ENCODE results near the gene TUB. TPM values are rescaled to one million over a fixed set of nuclear protein-coding genes. Genes with fewer than 3 reads are reported as not detected.

Gene TUB
- total RNA-seq, 1 donor from 2014 or later, result 12.9 TPM

DNA sequence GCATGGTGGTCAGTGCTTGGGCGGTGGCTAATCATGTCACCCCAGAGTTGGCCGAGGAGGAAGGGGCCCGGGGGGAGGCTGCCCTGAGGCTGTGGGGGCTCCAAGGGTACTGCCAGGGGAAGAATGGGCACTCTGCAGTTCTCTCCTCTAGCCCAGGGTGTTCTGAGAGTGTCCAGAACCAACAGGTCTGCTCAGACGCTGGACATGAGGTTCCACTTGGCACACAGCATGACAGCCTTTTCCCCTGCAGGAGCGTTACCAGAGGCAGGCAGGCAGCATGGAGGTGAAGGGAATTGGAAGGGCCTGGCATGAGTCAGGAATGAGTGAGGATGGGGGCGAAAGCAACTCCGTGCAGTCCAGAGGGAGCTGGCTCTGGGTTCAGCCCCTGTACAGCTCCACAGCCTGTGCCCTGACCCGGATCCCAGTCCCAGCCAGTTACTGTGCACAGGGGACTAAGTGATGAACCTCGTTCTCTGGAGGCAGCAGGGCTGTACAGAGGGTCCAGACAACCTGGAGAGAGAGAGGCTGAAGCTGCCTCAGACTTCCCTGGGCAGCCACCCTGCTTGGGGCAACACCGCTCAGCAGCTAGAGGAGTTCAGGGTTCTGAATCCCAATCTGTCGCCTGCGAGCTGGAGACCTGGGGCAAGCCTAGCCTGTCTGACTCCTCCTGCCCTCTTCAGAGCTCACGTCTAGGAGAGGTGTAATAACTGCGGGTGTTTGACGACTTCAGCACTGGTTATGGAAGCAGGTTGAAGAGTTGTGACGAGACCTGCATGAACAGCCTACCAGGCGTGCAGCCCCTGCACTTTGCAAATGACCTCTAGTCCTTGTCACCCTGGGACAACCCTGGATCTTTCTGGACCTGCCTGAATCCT lies 14.7 kb upstream of the TUB start:
- DNase-seq (ENCODE audit: low spot score) (no peak), ATAC-seq (no peak)
- intact Hi-C loops (cut with DNase I), result no loop called here

DNA sequence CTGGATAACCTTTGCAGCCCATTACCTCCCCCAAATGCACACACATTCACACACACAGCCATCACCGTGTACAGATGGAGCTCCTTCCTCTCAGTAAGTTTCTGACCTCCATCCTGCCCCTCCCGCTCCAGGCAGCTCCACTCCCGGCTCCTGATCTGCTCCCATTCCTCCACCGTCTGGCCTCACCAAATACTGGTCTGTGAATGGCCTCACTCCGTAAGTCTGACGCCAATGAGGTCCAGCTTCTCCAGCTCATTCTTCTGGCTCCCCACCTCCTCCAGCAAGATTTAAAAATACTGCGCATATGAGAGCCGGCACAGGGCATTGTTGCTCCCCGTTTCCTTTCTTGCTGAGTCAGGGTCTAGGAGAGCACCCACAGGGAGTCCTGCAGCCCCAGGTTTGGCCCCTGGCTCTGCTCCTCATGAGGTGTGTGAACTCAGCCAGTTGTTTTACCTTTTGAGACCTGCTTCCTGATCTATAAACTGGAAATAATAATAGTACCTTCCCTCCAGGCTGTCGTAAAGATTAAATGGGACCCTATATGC lies 14.0 kb upstream of the TUB start:
- ATAC-seq (no peak), DNase-seq (ENCODE audit: low spot score) (no peak)
- intact Hi-C loops (cut with DNase I), result no loop called here

DNA sequence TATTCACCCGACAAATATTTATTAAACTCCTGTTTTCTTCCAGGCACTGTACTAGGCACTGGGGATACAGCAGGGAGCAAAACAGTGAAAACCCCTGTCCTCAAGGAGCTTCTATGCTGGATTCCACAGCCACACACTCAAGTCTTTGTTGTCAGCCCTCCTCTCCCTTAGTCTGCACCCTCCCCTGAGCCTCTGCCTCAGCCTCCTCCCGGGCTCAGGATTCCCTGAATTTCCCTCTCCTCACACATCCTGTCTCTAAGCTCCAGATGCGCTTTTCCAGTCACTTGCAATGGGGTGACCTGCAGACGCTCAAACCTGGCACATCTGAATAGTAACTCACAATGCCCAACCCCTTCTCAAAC lies 13.5 kb upstream of the TUB start:
- DNase-seq (ENCODE audit: low spot score), result no peak
- intact Hi-C loops (cut with DNase I), result no loop called here
- ATAC-seq, result no peak

DNA sequence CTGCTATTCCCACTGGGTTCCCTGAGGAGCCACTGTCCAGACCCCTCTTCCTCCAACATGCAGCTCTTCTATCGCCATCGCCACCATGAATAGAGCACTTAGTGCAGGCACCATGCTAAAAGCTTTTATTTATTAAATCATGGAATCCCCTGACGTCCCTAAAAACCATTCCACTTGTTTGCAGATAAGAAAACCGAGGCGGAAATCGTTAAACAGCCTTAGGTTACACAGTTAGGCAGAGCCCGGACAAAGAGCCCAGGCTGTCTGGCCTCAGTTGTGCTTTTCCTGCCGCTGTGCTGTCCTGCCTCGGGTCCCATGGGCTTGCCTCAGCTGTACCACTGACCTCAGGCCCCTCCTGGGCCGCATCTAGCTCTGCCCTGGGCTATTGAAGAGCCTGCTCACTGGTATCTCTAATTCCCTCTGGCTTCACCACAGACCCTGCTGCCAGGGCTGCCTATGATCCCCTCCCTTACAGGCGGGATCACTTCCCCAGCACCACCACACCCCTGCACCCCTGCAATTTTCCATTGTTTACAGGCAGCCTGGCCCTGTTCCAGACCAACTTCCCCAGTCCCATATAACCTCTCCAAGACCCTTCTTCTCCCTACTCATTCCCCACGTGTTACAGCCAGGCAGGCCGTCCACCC lies 13.0 kb upstream of the TUB start:
- intact Hi-C loops (cut with DNase I), result no loop called here
- DNase-seq (ENCODE audit: low spot score) (no peak), ATAC-seq (peak; percentile 25)

DNA sequence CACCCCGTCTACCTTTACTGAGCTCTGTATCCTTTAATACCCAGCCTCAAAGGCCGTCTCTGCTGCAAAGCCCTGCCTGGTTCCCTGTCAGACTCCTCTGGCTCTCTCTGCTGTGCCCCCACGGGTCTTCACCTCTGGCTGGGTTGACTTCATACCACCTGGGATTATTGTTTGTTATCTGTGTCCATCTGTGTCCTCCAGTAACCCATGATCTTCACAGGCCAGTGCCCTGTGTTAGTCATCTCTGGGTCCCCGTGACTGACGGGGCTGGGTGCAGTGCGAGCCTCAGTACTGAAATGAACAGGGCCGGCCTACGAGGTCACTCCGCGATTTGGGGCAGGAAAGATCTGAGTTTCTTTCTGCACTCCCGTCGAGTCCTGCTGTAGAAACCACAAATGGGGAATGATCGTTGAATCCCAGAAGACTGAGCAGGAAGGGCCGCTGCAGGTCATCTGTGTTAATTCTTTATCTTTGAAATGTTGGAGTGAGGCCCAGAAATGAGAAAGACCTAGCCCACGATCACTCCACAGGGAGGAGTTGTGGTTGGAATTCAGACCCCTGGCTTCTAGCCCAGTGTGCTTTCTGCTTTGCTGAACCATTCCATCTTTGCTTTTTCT lies 12.3 kb upstream of the TUB start:
- intact Hi-C loops (cut with DNase I), result no loop called here
- ATAC-seq, result peak; percentile 95
- peak; percentile 79 for DNase-seq (ENCODE audit: low spot score)

DNA sequence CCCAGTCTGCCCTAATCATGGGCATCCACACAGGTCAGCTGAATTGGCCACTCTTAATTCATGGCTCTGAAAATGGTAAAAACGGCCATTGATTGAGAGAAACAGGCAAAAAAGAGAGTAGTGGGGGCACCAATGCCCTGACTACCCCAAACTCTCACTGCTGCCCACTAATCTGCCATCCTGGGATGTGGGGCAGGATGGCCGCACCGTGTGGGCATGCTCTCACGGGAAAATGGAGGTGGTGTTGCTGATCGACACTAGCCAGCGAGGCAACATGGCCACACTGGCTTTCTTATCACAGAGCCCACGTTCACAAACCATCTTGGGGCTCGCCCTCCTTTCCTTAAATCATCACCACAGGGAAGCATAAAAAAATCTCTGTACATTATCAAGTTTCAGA lies 11.2 kb upstream of the TUB start:
- DNase-seq (ENCODE audit: low spot score) (no peak), ATAC-seq (no peak)
- intact Hi-C loops (cut with DNase I), result no loop called here

DNA sequence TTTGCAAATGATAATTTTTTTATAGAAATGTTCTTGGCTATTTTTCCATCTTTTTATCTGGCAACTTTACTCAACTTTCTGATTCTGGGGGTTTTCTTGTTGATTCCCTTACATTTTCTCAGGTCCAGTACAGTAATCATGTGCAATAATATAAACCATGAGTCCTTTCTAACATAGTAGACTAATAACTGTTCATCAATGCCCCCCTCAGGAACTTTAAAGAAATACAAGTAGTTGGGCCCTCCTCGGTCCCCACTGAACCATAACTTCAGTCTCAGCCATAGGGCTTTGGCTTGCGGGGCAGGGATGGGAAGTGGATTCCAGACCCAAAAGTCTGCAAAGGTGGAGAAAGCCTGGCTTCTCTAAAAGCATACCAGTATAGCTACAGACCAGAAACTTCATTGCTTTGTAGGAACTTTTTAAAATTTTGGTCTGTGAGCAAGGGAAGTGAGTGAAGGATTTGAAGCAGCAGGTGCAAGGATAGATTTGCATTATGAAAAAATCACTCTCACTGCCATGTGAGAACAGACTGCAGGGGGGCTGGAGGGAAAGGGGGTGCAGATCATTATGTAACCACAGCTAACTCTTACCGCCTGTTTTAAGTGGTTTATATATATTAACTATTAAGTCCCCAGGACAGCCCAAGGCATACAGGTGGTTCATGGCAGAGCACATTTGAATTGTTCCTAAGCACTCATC lies 10.4 kb upstream of the TUB start:
- DNase-seq (ENCODE audit: low spot score), result no peak
- no peak for ATAC-seq
- intact Hi-C loops (cut with DNase I), result no loop called here

DNA sequence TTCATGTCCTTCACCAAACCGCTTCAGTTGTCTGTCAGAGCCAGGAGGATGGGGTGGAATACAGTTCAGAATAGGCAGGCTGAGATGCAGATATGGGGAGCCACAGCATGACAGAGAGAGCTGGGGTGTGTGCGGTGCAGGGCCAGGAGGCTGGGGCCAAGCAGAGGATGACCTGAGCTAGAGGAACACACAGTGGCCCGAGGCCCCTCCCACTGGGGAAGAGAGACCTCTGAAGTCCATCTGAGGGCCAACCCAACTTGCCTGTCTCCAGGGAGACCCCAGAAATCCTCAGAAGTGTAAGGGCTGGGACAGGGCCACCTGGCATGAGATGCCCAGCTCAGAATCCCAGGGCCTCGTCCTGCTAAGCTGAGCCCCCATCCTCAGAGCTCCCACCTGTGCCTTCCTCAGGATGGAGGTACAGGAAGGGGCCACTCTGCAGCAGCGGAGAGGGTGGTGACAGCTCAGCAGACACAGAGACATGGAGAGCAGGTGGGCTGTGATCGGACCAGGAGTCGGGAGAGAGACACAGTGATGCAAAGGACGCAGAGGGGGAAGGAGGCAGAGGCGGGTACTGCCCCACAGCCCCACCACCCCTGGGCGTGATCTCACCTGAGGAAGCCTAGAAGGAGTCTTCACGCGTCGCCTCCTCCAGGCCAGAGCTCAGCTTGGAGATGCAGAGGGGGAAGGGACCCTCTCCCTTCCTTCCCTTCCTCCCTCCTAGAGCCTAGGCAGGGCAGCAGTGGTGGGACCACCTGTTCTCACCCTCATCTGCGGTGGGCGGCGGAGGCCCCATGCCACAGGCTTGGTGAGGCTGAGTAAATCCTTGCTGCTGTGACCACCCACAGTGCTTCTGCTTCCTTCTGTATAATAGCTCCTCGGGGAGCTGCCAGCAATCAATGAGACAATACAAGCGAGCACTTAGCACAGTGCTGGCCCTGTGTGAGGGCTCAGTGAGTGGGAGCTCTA lies 9.1 kb upstream of the TUB start:
- DNase-seq (ENCODE audit: low spot score), result peak; percentile 39
- intact Hi-C loops (cut with DNase I), result no loop called here
- no peak for ATAC-seq

DNA sequence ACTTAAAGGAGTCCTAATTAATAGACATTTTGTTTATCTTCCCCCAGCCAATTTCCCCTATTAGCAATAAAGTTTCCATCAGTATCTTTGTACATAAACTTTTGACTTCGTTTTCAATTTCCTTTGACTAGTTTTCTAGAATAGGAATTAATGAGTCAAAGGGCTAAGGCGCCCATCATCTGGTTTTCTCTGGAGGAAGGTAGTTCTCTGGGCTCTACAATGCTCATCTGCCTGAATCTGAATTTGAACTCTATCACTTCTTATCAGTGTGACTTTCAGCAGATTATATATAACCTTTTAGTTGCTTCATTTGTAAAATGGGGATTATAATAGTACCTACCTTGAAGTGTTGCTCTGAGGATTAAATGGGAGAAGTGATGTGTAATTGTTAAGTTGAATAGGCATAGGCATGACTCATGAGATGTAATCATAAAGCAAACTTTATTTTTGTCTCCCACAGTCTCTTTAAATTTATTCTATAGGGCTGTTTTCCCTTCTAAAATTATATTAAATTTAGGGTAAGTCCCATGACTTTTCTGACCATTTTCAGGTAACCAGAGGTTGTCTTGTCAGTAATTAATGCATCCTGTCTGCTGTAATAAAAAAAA lies 5.8 kb upstream of the TUB start:
- DNase-seq (ENCODE audit: low spot score) (no peak), ATAC-seq (no peak)
- intact Hi-C loops (cut with DNase I), result no loop called here

DNA sequence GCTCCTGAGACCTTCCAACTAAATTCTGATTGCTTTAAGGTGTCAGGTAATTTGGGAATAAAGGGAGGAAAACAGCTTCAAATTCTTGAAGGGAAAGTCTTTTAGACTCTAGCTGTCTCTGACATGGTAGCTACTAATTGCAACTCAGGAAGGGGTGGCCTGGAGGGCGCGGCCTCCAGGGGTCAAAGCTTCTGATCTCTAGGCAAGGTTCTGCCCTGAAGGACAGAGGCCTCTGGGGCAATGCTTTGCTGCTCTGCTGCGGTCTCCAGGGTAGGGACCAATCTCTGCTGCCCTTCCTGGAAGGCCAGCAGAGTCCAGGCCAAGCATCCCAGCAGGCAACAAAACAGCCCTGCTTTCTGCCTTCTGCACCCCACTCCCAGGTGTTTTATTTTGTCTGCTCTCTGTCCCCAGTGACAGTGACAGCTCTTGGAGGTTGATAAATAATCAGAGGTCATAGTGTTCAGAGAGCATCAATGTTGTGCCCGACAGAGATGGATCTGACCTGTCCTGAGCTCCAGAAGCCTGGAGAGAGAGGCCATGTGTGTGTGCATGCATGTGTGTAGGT lies 1.8 kb upstream of the TUB start:
- ATAC-seq, result no peak

DNA sequence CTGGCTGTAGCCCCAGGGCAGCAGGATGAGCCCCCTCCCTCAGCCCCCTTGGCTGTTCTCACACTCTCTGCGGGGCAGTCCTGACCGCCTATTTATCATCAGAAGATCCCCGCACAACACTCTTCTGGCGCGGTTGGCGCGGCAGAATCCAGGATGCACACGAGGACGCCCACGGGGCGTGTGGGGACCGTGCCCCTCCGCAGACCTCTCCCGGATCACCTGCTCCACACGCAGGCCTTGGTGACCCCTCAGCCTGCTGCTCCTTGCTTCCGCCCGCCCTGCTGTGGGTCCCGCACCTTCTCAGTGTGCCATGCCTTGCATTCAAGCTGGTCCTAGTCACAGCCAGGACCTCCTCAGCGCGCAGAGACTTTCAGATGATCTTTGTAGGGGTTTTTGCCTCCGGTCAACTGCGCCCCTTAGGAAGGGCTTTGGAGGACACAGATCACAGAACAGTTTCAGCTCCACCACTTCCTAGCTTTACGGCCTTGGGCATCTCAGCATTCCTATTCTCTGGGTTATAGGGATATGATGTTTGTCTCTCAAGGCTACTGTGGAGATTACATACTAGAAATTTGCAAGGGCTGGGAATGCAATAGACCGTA lies 841 bp upstream of the TUB start:
- no peak for DNase-seq (ENCODE audit: low spot score)
- intact Hi-C loops (cut with DNase I), result no loop called here
- no peak for ATAC-seq

More for the DNA sequence above, 1.8 kb upstream of the TUB start:
- intact Hi-C loops (cut with DNase I), result no loop called here
- no peak for DNase-seq (ENCODE audit: low spot score)

DNA sequence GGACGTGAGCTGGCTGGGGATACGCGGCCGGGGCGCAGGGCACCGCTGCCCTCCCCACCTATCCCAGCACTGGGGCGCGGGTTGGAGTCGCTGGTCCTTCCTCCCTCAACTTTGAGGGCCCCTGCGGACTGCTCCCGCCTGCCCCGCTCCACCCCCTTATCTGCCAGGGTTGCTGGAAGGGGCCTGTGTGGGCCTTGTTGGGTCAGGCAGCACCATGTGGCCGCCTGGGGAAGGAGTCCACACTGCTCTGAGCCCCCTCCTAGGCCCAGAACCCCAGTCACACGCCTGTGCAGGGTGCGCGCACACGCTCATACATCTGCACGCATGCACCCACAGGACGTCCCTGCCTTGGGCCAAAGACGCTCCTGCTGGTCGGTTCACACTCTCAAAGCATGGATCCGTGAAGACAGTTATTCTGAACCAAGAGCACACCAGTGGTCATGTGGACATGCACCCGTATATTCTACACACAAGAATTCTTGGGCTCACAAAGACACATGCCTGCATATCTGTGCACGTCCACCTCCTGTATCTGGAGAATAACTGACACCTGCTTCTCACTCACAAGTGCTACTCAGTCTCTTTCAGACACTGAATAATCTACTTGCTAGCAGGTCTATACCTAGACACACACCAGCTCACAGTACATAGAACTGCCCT lies 710 bp downstream of the TUB start:
- intact Hi-C loops (cut with DNase I), result no loop called here

DNA sequence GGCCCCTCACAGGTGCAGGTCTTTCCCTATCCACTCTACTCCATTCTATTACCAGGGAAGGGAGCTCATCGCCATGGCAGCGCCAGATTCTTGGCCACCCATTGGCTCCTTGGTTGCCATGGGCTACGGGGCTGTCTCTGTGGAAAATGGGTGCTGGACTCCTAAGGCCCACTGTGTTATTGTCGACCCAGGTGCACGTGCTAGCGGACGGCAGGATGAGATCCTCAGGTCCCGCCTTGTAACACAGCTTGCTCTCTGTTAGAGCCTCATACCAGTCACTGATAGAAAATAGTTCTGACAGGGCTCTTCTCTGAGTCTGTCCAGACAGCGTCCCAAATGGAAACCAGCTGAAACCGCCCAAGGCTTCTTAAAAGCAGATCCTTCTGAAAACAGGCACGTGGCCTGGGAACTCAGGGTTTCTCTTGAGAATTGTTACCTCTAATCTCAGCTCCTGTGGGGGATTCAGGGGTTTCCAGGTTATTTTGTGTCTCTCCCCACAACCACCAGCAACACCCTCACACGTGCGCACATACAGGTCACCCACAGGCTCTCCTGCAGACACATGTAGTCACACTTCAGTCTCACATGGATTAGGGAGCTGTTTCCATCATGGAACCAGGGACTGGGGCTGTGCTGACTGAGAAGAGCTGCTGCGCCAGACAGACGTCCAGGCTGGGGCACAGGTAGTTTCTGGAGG lies 1.5 kb downstream of the TUB start:
- intact Hi-C loops (cut with DNase I), result no loop called here
- DNase-seq (ENCODE audit: low spot score), result no peak
- ATAC-seq, result peak; percentile 31

More for the DNA sequence above, 710 bp downstream of the TUB start:
- ATAC-seq, result peak; percentile 68
- no peak for DNase-seq (ENCODE audit: low spot score)

DNA sequence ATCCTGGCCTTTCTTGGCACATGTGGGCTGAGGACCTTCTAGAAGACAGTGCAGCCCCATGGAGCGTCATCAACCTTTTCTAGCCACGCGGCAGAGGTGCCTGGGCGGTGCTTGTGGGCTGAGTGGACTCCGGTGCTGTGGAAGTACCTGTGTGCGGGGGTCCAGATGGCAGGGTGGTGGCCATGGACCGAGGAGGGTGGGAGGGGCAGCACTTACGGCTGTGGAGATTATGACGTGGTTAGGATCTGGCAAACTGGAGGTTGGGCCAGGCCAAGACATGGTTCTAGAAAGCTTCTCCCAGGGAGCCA lies 2.0 kb downstream of the TUB start:
- ATAC-seq, result no peak
- DNase-seq (ENCODE audit: low spot score), result no peak
- intact Hi-C loops (cut with DNase I), result no loop called here

DNA sequence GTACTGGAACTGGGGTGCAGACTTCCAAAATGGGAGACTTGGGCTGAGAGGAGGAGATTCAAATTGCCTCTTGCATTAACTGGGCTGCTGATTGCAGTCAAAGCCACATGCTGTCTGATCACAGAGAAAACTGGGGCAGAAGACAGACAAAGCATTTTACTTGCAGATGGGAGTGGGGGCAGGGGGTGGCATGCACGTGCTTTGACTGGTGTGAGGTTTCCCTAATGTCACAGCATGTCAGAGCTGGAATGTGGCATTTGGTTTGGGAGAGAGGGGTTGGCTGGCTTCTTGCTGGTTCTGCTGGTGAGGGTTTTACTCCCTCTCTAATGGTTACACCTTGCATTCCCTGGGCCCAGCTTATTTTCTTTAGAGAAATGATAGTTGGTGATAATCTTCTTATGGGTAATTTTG lies 2.9 kb downstream of the TUB start:
- ATAC-seq (no peak), DNase-seq (ENCODE audit: low spot score) (no peak)
- intact Hi-C loops (cut with DNase I), result no loop called here

DNA sequence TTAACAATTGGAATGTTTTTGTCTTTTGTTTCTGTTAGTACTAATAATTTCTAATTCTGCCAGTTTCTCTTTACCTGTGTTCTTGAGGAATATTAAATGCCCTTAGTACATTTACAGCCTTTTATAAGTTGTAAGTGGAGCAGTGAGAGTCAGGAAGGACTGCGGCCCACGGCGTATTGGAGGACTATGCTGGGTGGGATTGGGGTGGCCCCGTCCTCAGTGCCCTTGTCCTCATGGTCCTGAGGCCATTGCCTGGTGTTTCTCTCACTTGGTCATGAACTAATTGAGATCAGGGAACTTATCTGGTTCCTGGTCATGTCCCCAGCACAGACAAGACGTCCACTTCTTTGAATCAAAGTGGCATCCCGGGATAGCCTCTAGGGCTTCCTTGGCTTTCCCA lies 3.3 kb downstream of the TUB start:
- no peak for ATAC-seq
- DNase-seq (ENCODE audit: low spot score), result no peak
- intact Hi-C loops (cut with DNase I), result no loop called here
